ENCODE data around the gene DDB1. TPM values are rescaled to one million over a fixed set of nuclear protein-coding genes. Genes with fewer than 3 reads are reported as not detected.

Gene DDB1
- total RNA-seq, 1 donor from 2014 or later = 188 TPM

GRCh38 chr11:61358566-61358965 lies 25.7 kb upstream of the DDB1 start:
- Mint-ChIP-seq H3K4me1 (ENCODE audit: low read depth) (peaks cover 28% of the 10 kb centered on the region), H3K4me3 (ENCODE audit: unreplicated experiment) (no peak overlapping the region), H3K36me3 (ENCODE audit: low read depth) (peaks cover 3% of the 10 kb centered on the region), H3K27me3 (ENCODE audit: low read depth) (no peaks in the 10 kb centered on the region), H3K9me3 (ENCODE audit: low read depth) (no peaks in the 10 kb centered on the region), H3K27ac (ENCODE audit: unreplicated experiment) (no peak overlapping the region)
- no peak for DNase-seq (ENCODE audit: low spot score)
- no peak for TF ChIP-seq CTCF (IDR thresholded peaks at IDR 0.05)

- peaks cover 21% of the 10 kb centered on the region for H3K4me1 Mint-ChIP-seq (ENCODE audit: low read depth)
- H3K36me3 Mint-ChIP-seq (ENCODE audit: low read depth) = peaks cover 9% of the 10 kb centered on the region
- no peak for TF ChIP-seq CTCF (IDR thresholded peaks at IDR 0.05)
- H3K9me3 Mint-ChIP-seq (ENCODE audit: low read depth) = no peaks in the 10 kb centered on the region
- no peak overlapping the region for H3K27ac Mint-ChIP-seq (ENCODE audit: unreplicated experiment)
- no peak overlapping the region for H3K4me3 Mint-ChIP-seq (ENCODE audit: unreplicated experiment)
- DNase-seq (ENCODE audit: low spot score) = no peak
- no peaks in the 10 kb centered on the region for H3K27me3 Mint-ChIP-seq (ENCODE audit: low read depth)
Observed at GRCh38 chr11:61357894-61358239, 25.0 kb upstream of the DDB1 start.

GRCh38 chr11:61357233-61357893 lies 24.5 kb upstream of the DDB1 start:
- no peak overlapping the region for H3K4me3 Mint-ChIP-seq (ENCODE audit: unreplicated experiment)
- H3K27ac Mint-ChIP-seq (ENCODE audit: unreplicated experiment) = no peak overlapping the region
- no peaks in the 10 kb centered on the region for H3K9me3 Mint-ChIP-seq (ENCODE audit: low read depth)
- no peak for TF ChIP-seq CTCF (IDR thresholded peaks at IDR 0.05)
- peaks cover 17% of the 10 kb centered on the region for H3K4me1 Mint-ChIP-seq (ENCODE audit: low read depth)
- DNase-seq (ENCODE audit: low spot score) = no peak
- H3K36me3 Mint-ChIP-seq (ENCODE audit: low read depth) = peaks cover 11% of the 10 kb centered on the region
- H3K27me3 Mint-ChIP-seq (ENCODE audit: low read depth) = no peaks in the 10 kb centered on the region

GRCh38 chr11:61356706-61357105 lies 23.8 kb upstream of the DDB1 start:
- TF ChIP-seq CTCF (IDR thresholded peaks at IDR 0.05) = no peak
- peaks cover 11% of the 10 kb centered on the region for H3K36me3 Mint-ChIP-seq (ENCODE audit: low read depth)
- no peak overlapping the region for H3K4me3 Mint-ChIP-seq (ENCODE audit: unreplicated experiment)
- H3K27me3 Mint-ChIP-seq (ENCODE audit: low read depth) = no peaks in the 10 kb centered on the region
- peaks cover 17% of the 10 kb centered on the region for H3K4me1 Mint-ChIP-seq (ENCODE audit: low read depth)
- no peaks in the 10 kb centered on the region for H3K9me3 Mint-ChIP-seq (ENCODE audit: low read depth)
- peak overlapping the region; percentile 55 for H3K27ac Mint-ChIP-seq (ENCODE audit: unreplicated experiment)
- DNase-seq (ENCODE audit: low spot score) = no peak

- H3K36me3 Mint-ChIP-seq (ENCODE audit: low read depth) = peaks cover 19% of the 10 kb centered on the region
- no peak overlapping the region for H3K4me3 Mint-ChIP-seq (ENCODE audit: unreplicated experiment)
- DNase-seq (ENCODE audit: low spot score) = no peak
- no peaks in the 10 kb centered on the region for H3K27me3 Mint-ChIP-seq (ENCODE audit: low read depth)
- no peak overlapping the region for H3K27ac Mint-ChIP-seq (ENCODE audit: unreplicated experiment)
- peaks cover under 1% of the 10 kb centered on the region for H3K4me1 Mint-ChIP-seq (ENCODE audit: low read depth)
- H3K9me3 Mint-ChIP-seq (ENCODE audit: low read depth) = no peaks in the 10 kb centered on the region
- no peak for TF ChIP-seq CTCF (IDR thresholded peaks at IDR 0.05)
Observed at GRCh38 chr11:61354208-61354607, 21.3 kb upstream of the DDB1 start.
